Panc1 (cell line): ENCODE results near the gene SCCPDH. TPM values are rescaled to one million over a fixed set of nuclear protein-coding genes. Genes with fewer than 3 reads are reported as not detected.
"Not testable (repeated sequence)": the region's sequence is repeated elsewhere in the genome, so short reads cannot be mapped to it uniquely, and the experiment has no call there.

Experiments used
- ATAC-seq: fragments of 200-7000 bp; cut with Tn5 transposase; 2 replicates; pipeline ENCODE4 v1.9.1; 2020; ENCODE audit warnings: mild to moderate bottlenecking, moderate library complexity
- BruUV-seq: library from RNA; stranded (reverse); fragments of 400-500 nt; replicated peaks from 2 replicates; lab custom pipeline; 2021; lab: Mats Ljungman, UMichigan
- CTCF ChIA-PET: fragments of 300-600 bp; sonication (Branson Sonifier 250); formaldehyde crosslinking; loops from one replicate; lab custom pipeline; 2022; ENCODE audit warnings: antibody characterized with exemption; lab: Charles Lee
- POLR2A ChIA-PET: fragments of 300-600 bp; sonication (Branson Sonifier 250); formaldehyde crosslinking; loops from one replicate; lab custom pipeline; 2022; ENCODE audit warnings: antibody characterized with exemption; lab: Charles Lee
- DNase-seq: peaks from one replicate; pipeline ENCODE4 v3.0.0-alpha.2; 2010; ENCODE audit warnings: low read depth, low spot score
- H3K27ac ChIP-seq: 2 replicates; pipeline ENCODE4 v1.5.1; 2011; ENCODE audit warnings: mild to moderate bottlenecking, low read length, inconsistent platforms
- H3K27me3 ChIP-seq: fragments of 200-500 bp; sonication (Bioruptor generic); 2 replicates; pipeline ENCODE4 v1.6.0; 2014; ENCODE audit warnings: low read length, inconsistent platforms; ENCODE audit not compliant: control insufficient read depth, insufficient read depth
- H3K36me3 ChIP-seq: fragments of 200-500 bp; sonication (Bioruptor generic); 2 replicates; pipeline ENCODE4 v1.5.1; 2014; ENCODE audit warnings: inconsistent platforms, mild to moderate bottlenecking, low read length, moderate library complexity; ENCODE audit not compliant: control insufficient read depth, insufficient read depth
- H3K4me1 ChIP-seq: 2 replicates; pipeline ENCODE4 v1.5.1; 2011; ENCODE audit warnings: inconsistent platforms, mild to moderate bottlenecking, low read length, moderate library complexity; ENCODE audit not compliant: control insufficient read depth, insufficient read depth
- H3K4me3 ChIP-seq, 2 experiments: 2 replicates each; pipeline ENCODE4 v1.5.1; 2011 to 2012; ENCODE audit warnings: low read depth in 2 of 2, low read length in 2 of 2, mild to moderate bottlenecking in 2 of 2, inconsistent platforms in 1 of 2, moderate library complexity in 1 of 2
- H3K9me3 ChIP-seq: fragments of 200-500 bp; sonication (Bioruptor generic); 2 replicates; pipeline ENCODE4 v1.5.1; 2014; ENCODE audit warnings: low read depth, mild to moderate bottlenecking, inconsistent platforms, low read length, moderate library complexity; ENCODE audit not compliant: control insufficient read depth, insufficient read depth
- CTCF ChIP-seq: fragments of 450-650 bp; IDR thresholded peaks from 2 replicates; pipeline ENCODE4 v1.5.1; 2017; ENCODE audit warnings: mild to moderate bottlenecking
- POLR2AphosphoS5 ChIP-seq: IDR thresholded peaks from 2 replicates; pipeline ENCODE4 v1.6.1; 2012; ENCODE audit warnings: mild to moderate bottlenecking, low read depth, low read length, moderate library complexity
- REST ChIP-seq, 2 experiments: IDR thresholded peaks; 2 replicates each; pipeline ENCODE4 v1.6.1; 2011 to 2012; ENCODE audit warnings: low read depth in 2 of 2, control low read depth in 1 of 2, low read length in 1 of 2, mild to moderate bottlenecking in 1 of 2, moderate library complexity in 1 of 2; ENCODE audit not compliant: insufficient read depth in 1 of 2
- SIN3A ChIP-seq: IDR thresholded peaks from 2 replicates; pipeline ENCODE4 v1.6.1; 2012; ENCODE audit warnings: low read depth, mild to moderate bottlenecking, low read length, moderate library complexity, borderline replicate concordance; ENCODE audit not compliant: insufficient read depth
- TCF7L2 ChIP-seq: IDR thresholded peaks from 2 replicates; pipeline ENCODE4 v1.6.1; 2011; ENCODE audit warnings: mild to moderate bottlenecking, low read depth, low read length, inconsistent platforms
- in situ Hi-C: cut with HindIII; loops from 2 replicates; pipeline ENCODE4 v1.10.0; 2016; ENCODE audit warnings: low sequenced_read_pairs, low pct_unique_long_range_greater_than_20kb
- intact Hi-C: fragments of 100-400 bp; cut with micrococcal nuclease; formaldehyde crosslinking; loops from one replicate; pipeline ENCODE4 v1.10.0; 2022; ENCODE audit not compliant: unreplicated experiment
- total RNA-seq: library from RNA; stranded (reverse); gene quantifications from one replicate; pipeline ENCODE4 v1.2.1, GENCODE V29; 2021; ENCODE audit not compliant: unreplicated experiment

Gene SCCPDH
- total RNA-seq, 1 experiment from 2014 or later: 40.2 TPM

GRCh38 chr1:246728311-246728710, 4.1 kb downstream of the SCCPDH start:
- in situ Hi-C loops: no loop called here
- no peak overlapping the region for H3K4me3 ChIP-seq
- DNase-seq: no peak
- intact Hi-C loops: no loop called here
- no peaks in the 10 kb centered on the region for H3K27me3 ChIP-seq
- peaks cover 6% of the 10 kb centered on the region; the same call in 1 of the 2 replicates for H3K36me3 ChIP-seq
- no peak for ATAC-seq
- no peak overlapping the region for H3K27ac ChIP-seq
- H3K4me1 ChIP-seq: peaks cover 6% of the 10 kb centered on the region; the same call in 1 of the 2 replicates
- no peak for TF ChIP-seq CTCF
- TF ChIP-seq REST (IDR thresholded peaks at IDR 0.05; ENCODE audit: insufficient read depth in 1 of 2, low read depth in 2 of 2, low read length in 1 of 2): no peak
- TF ChIP-seq TCF7L2: no peak
- ChIA-PET POLR2A (no interaction called here), CTCF (no interaction called here)
- BruUV-seq: no TSS peak
- no peaks in the 10 kb centered on the region for H3K9me3 ChIP-seq

- H3K9me3 ChIP-seq, ATAC-seq, H3K27ac ChIP-seq, BruUV-seq, in situ Hi-C loops, POLR2A ChIA-PET, intact Hi-C loops, H3K36me3 ChIP-seq, H3K4me3 ChIP-seq, H3K4me1 ChIP-seq, CTCF ChIA-PET, DNase-seq, H3K27me3 ChIP-seq: not testable (repeated sequence)
These were observed 4.8 kb downstream of the SCCPDH start for GRCh38 chr1:246729040-246729439.

- intact Hi-C loops: no loop called here
- ChIA-PET POLR2A (no interaction called here), CTCF (no interaction called here)
- no peak for TF ChIP-seq CTCF
- no peak for TF ChIP-seq SIN3A
- TF ChIP-seq POLR2AphosphoS5: no peak
- no peak for TF ChIP-seq TCF7L2
- TF ChIP-seq REST (IDR thresholded peaks at IDR 0.05; ENCODE audit: insufficient read depth in 1 of 2, low read depth in 2 of 2, low read length in 1 of 2): no peak
- no peak for ATAC-seq
- no TSS peak for BruUV-seq
- no peak for DNase-seq
- in situ Hi-C loops: no loop called here
- Histone ChIP-seq H3K36me3 (peaks cover 15% of the 10 kb centered on the region), H3K27me3 (no peaks in the 10 kb centered on the region), H3K27ac (no peak overlapping the region), H3K4me3 (no peak overlapping the region), H3K4me1 (no peaks in the 10 kb centered on the region), H3K9me3 (no peaks in the 10 kb centered on the region)
These were observed 6.6 kb downstream of the SCCPDH start for GRCh38 chr1:246730839-246731238.

- H3K27ac ChIP-seq, H3K4me1 ChIP-seq, POLR2A ChIA-PET, H3K9me3 ChIP-seq, DNase-seq, H3K27me3 ChIP-seq, in situ Hi-C loops, intact Hi-C loops, H3K4me3 ChIP-seq, ATAC-seq, CTCF ChIA-PET, BruUV-seq: not testable (repeated sequence)
- H3K36me3 ChIP-seq: peaks cover 18% of the 10 kb centered on the region
These were observed 7.7 kb downstream of the SCCPDH start for GRCh38 chr1:246731873-246732272.
